NCI-H1436 (cell line): ENCODE results near the gene NDEL1.

Experiments
- DNase-seq: peaks from one replicate; lab custom pipeline; 2025; lab: John Stamatoyannopoulos, UW

The NDEL1 gene

GRCh38 chr17:8455665-8456209, 20.1 kb downstream of the NDEL1 start:
- DNase-seq, result no peak

- no peak for DNase-seq
Observed at GRCh38 chr17:8458128-8458527, 22.4 kb downstream of the NDEL1 start.

- peak; percentile 83 for DNase-seq
Observed at GRCh38 chr17:8459107-8459506, 23.4 kb downstream of the NDEL1 start.

GRCh38 chr17:8459831-8460230, 24.1 kb downstream of the NDEL1 start:
- no peak for DNase-seq

GRCh38 chr17:8462564-8462963, 26.9 kb downstream of the NDEL1 start:
- no peak for DNase-seq

- DNase-seq, result no peak
Observed at GRCh38 chr17:8463099-8463498, 27.4 kb downstream of the NDEL1 start.

- DNase-seq, result no peak
Observed at GRCh38 chr17:8464941-8465340, 29.3 kb downstream of the NDEL1 start.

- DNase-seq, result no peak
Observed at GRCh38 chr17:8465356-8465755, 29.7 kb downstream of the NDEL1 start.

GRCh38 chr17:8465759-8466158, 30.1 kb downstream of the NDEL1 start:
- no peak for DNase-seq

- DNase-seq, result no peak
Observed at GRCh38 chr17:8466456-8466855, 30.8 kb downstream of the NDEL1 start.

GRCh38 chr17:8466873-8467272, 31.2 kb downstream of the NDEL1 start:
- no peak for DNase-seq

GRCh38 chr17:8467527-8467926, 31.8 kb downstream of the NDEL1 start:
- no peak for DNase-seq

GRCh38 chr17:8468127-8468526, 32.4 kb downstream of the NDEL1 start:
- no peak for DNase-seq

GRCh38 chr17:8468980-8469379, 33.3 kb downstream of the NDEL1 start:
- DNase-seq, result no peak

GRCh38 chr17:8469964-8470363, 34.3 kb downstream of the NDEL1 start:
- DNase-seq, result no peak

- peak; percentile 76 for DNase-seq
Observed at GRCh38 chr17:8470447-8471047, 34.9 kb downstream of the NDEL1 start.

GRCh38 chr17:8472663-8473062, 37.0 kb downstream of the NDEL1 start:
- no peak for DNase-seq

GRCh38 chr17:8473451-8474192, 37.9 kb downstream of the NDEL1 start:
- no peak for DNase-seq

GRCh38 chr17:8474826-8475225, 39.1 kb downstream of the NDEL1 start:
- DNase-seq, result no peak

- no peak for DNase-seq
Observed at GRCh38 chr17:8475227-8475626, 39.5 kb downstream of the NDEL1 start.

GRCh38 chr17:8475781-8476180, 40.1 kb downstream of the NDEL1 start:
- DNase-seq, result no peak

- no peak for DNase-seq
Observed at GRCh38 chr17:8476741-8477140, 41.1 kb downstream of the NDEL1 start.

- DNase-seq, result no peak
Observed at GRCh38 chr17:8477171-8477570, 41.5 kb downstream of the NDEL1 start.
